HepG2 (cell line): Measurements from ENCODE around the gene TGM1. TPM values are rescaled to one million over a fixed set of nuclear protein-coding genes. Genes with fewer than 3 reads are reported as not detected.

ENCODE experiments used
- AKAP8 ChIP-seq: sonication (generic); formaldehyde crosslinking; IDR thresholded peaks from 2 replicates; pipeline ENCODE4 v1.5.1; 2020; ENCODE audit warnings: mild to moderate bottlenecking, missing genetic modification reagents
- ARNT ChIP-seq: fragments of 450-650 bp; IDR thresholded peaks from 2 replicates; pipeline ENCODE4 v1.6.1; 2017
- ASH2L ChIP-seq: fragments of 300-600, 200-600 bp; sonication (generic); IDR thresholded peaks from 2 replicates; pipeline ENCODE4 v1.7.0; 2017; ENCODE audit warnings: low read depth, mild to moderate bottlenecking, moderate library complexity, mixed read lengths, low read length; ENCODE audit not compliant: insufficient read length
- ATAD3A ChIP-seq: sonication (generic); formaldehyde crosslinking; IDR thresholded peaks from 2 replicates; pipeline ENCODE4 v1.4.0; 2020; ENCODE audit warnings: missing genetic modification reagents
- ATM ChIP-seq: fragments of 450-650 bp; IDR thresholded peaks from 2 replicates; pipeline ENCODE4 v1.7.1; 2017; ENCODE audit warnings: mild to moderate bottlenecking, borderline replicate concordance
- CCAR2 ChIP-seq: fragments of 200-400 bp; formaldehyde crosslinking; optimal IDR thresholded peaks from 2 replicates; pipeline ENCODE3; 2018; ENCODE audit warnings: low read depth, mild to moderate bottlenecking, low read length, moderate library complexity
- DNMT3B ChIP-seq: conservative IDR thresholded peaks from 2 replicates; pipeline ENCODE4 v1.6.1; 2016; ENCODE audit warnings: missing biosample characterization, control low read depth
- FOXJ3 ChIP-seq: sonication (generic); formaldehyde crosslinking; IDR thresholded peaks from 2 replicates; pipeline ENCODE4 v1.4.0; 2020; ENCODE audit warnings: missing genetic modification reagents, mild to moderate bottlenecking, borderline replicate concordance
- MIER3 ChIP-seq: IDR thresholded peaks from 2 replicates; pipeline ENCODE4 v1.6.1; 2016; ENCODE audit warnings: missing compliant biosample characterization, borderline replicate concordance
- POGZ ChIP-seq: sonication (generic); formaldehyde crosslinking; IDR thresholded peaks from 2 replicates; pipeline ENCODE4 v1.4.0; 2020; ENCODE audit warnings: mild to moderate bottlenecking, missing genetic modification reagents
- RNF2 ChIP-seq: fragments of 450-650 bp; conservative IDR thresholded peaks from 2 replicates; pipeline ENCODE4 v1.6.1; 2016; ENCODE audit warnings: low read depth
- TCF7L2 ChIP-seq: IDR thresholded peaks from 2 replicates; pipeline ENCODE4 v1.6.1; 2011; ENCODE audit warnings: mild to moderate bottlenecking, low read depth, low read length, moderate library complexity
- TMF1 ChIP-seq: sonication (generic); formaldehyde crosslinking; IDR thresholded peaks from 2 replicates; pipeline ENCODE4 v1.8.1; 2022; ENCODE audit warnings: low read depth, missing genetic modification reagents
- ZNF235 ChIP-seq: sonication (generic); formaldehyde crosslinking; IDR thresholded peaks from 2 replicates; pipeline ENCODE4 v1.8.1; 2023; ENCODE audit warnings: mild to moderate bottlenecking, missing genetic modification reagents, borderline replicate concordance
- ZNF264 ChIP-seq: sonication (generic); formaldehyde crosslinking; IDR thresholded peaks from 2 replicates; pipeline ENCODE4 v1.4.0; 2020; ENCODE audit warnings: missing genetic modification reagents
- ZNF335 ChIP-seq: sonication (generic); formaldehyde crosslinking; IDR thresholded peaks from 2 replicates; pipeline ENCODE4 v1.4.0; 2020; ENCODE audit warnings: missing genetic modification reagents
- ZNF382 ChIP-seq: sonication (generic); formaldehyde crosslinking; IDR thresholded peaks from 2 replicates; pipeline ENCODE4 v1.5.0; 2020; ENCODE audit warnings: missing genetic modification reagents, mild to moderate bottlenecking, borderline replicate concordance
- ZNF446 ChIP-seq: sonication (generic); formaldehyde crosslinking; IDR thresholded peaks from 2 replicates; pipeline ENCODE4 v1.5.0; 2020; ENCODE audit warnings: mild to moderate bottlenecking, missing genetic modification reagents
- ZNF451 ChIP-seq: sonication (generic); formaldehyde crosslinking; IDR thresholded peaks from 2 replicates; pipeline ENCODE4 v1.5.0; 2020; ENCODE audit warnings: mild to moderate bottlenecking, missing genetic modification reagents
- ZNF569 ChIP-seq: sonication (generic); formaldehyde crosslinking; IDR thresholded peaks from 2 replicates; pipeline ENCODE4 v1.5.0; 2020; ENCODE audit warnings: mild to moderate bottlenecking, missing genetic modification reagents, moderate library complexity, borderline replicate concordance
- ZNF7 ChIP-seq: IDR thresholded peaks from 2 replicates; pipeline ENCODE4 v1.6.1; 2016; ENCODE audit warnings: missing biosample characterization, missing genetic modification reagents
- ZNF709 ChIP-seq: sonication (generic); formaldehyde crosslinking; IDR thresholded peaks from 2 replicates; pipeline ENCODE4 v1.5.0; 2020; ENCODE audit warnings: mild to moderate bottlenecking, missing genetic modification reagents
- ZNF766 ChIP-seq: sonication (generic); formaldehyde crosslinking; IDR thresholded peaks from 2 replicates; pipeline ENCODE4 v1.5.0; 2020; ENCODE audit warnings: missing genetic modification reagents, borderline replicate concordance
- ZNF775 ChIP-seq: sonication (generic); formaldehyde crosslinking; IDR thresholded peaks from 2 replicates; pipeline ENCODE4 v1.4.0; 2020; ENCODE audit warnings: missing genetic modification reagents, mild to moderate bottlenecking, moderate library complexity, borderline replicate concordance
- polyA plus RNA-seq, 8 experiments: library from polyadenylated mRNA; depleted of rRNA in 3 of 8; stranded (reverse) in 7 of 8; unstranded in 1 of 8; fragments of >200 nt; fragmentation: Illumina TruSeq in 4 of 8; extraction: Trizol in 4 of 8; gene quantifications; 2 replicates each; pipeline versions ENCODE4 v1.2.1 to v1.2.3, GENCODE V29; 2011 to 2016; ENCODE audit warnings: low read depth in 4 of 8, missing spikeins in 1 of 8, mixed read lengths in 1 of 8; ENCODE audit not compliant: insufficient read depth in 1 of 8
- total RNA-seq, 5 experiments: library from RNA; depleted of rRNA; stranded (reverse); fragments of >200 nt; fragmentation: Illumina TruSeq; extraction: Trizol; gene quantifications; 2 replicates each; pipeline ENCODE4 v1.2.3, GENCODE V29; 2016; ENCODE audit warnings: low read depth in 1 of 5
- TF ChIP-seq, protein P1 (sequence below): sonication (generic); formaldehyde crosslinking; IDR thresholded peaks from 2 replicates; pipeline ENCODE4 v1.9.0; 2022; ENCODE audit warnings: missing genetic modification reagents, mild to moderate bottlenecking, borderline replicate concordance
- TF ChIP-seq, protein P2 (sequence below): sonication (generic); formaldehyde crosslinking; IDR thresholded peaks from 2 replicates; pipeline ENCODE4 v1.4.0; 2020; ENCODE audit warnings: mild to moderate bottlenecking, missing genetic modification reagents
- TF ChIP-seq, protein P3 (sequence below): sonication (generic); formaldehyde crosslinking; IDR thresholded peaks from 2 replicates; pipeline ENCODE4 v1.4.0; 2020; ENCODE audit warnings: mild to moderate bottlenecking, missing genetic modification reagents

The TGM1 gene
- total and polyA plus RNA-seq, 2 of the 13 experiments (the other 11 are each of a cell fraction or from before 2014, with no cell fraction given) = 3.2 to 10.6 TPM

DNA sequence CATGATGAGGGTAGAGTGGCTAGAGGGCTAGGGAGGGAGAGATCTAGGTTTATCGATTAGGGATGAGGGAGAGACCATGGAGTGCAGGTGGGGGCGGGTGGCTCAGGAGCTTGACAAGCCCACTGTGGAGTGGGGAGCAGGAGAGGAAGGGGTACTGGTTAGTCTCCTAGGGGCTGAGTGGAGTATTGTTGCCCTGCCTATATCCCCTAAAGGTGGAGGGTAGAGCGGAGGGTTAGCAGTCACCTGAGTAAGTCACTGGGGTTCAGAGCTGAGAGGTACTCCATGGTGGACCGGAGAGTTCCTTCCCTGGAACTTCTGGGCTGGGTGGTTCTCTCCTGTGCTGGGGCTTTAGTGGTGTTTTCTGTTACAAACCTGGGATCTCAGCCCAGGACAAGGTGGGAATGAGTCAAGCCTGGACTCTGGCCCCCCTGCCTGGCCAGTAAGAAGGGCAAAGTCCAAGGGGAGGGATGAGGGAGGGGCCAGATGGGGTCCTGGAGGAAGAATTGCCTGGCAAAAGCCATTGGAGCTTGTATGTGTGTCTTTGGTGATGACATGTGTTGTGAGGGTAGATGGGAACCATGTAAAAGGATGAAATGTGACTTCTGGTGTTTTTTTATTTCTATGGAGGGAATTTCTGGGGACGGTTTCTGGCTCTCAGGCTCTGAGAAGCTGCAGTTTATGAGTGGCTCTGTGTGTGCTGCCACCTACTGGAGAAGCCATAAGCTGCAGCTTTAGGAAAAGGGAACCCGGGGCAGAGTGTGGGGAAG, 44.8 kb upstream of the TGM1 start, which contains the start of gene CIDEB (continued):
- TF ChIP-seq ATAD3A (CRISPR knock-in tag) = no peak
- TF ChIP-seq ARNT = no peak
- peak; percentile 85; the same call in 1 of the 2 replicates for TF ChIP-seq ZNF709 (CRISPR knock-in tag)
- TF ChIP-seq ZNF766 (CRISPR knock-in tag) = 0 out of 2 replicates have a peak, but pooled peaks have one; percentile 33
- no peak for TF ChIP-seq ZNF382
- TF ChIP-seq ATM = no peak; the same call in 1 of the 2 replicates
- TF ChIP-seq, protein P1, sequence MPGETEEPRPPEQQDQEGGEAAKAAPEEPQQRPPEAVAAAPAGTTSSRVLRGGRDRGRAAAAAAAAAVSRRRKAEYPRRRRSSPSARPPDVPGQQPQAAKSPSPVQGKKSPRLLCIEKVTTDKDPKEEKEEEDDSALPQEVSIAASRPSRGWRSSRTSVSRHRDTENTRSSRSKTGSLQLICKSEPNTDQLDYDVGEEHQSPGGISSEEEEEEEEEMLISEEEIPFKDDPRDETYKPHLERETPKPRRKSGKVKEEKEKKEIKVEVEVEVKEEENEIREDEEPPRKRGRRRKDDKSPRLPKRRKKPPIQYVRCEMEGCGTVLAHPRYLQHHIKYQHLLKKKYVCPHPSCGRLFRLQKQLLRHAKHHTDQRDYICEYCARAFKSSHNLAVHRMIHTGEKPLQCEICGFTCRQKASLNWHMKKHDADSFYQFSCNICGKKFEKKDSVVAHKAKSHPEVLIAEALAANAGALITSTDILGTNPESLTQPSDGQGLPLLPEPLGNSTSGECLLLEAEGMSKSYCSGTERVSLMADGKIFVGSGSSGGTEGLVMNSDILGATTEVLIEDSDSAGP (CRISPR knock-in tag) = no peak
- TF ChIP-seq, protein P2, sequence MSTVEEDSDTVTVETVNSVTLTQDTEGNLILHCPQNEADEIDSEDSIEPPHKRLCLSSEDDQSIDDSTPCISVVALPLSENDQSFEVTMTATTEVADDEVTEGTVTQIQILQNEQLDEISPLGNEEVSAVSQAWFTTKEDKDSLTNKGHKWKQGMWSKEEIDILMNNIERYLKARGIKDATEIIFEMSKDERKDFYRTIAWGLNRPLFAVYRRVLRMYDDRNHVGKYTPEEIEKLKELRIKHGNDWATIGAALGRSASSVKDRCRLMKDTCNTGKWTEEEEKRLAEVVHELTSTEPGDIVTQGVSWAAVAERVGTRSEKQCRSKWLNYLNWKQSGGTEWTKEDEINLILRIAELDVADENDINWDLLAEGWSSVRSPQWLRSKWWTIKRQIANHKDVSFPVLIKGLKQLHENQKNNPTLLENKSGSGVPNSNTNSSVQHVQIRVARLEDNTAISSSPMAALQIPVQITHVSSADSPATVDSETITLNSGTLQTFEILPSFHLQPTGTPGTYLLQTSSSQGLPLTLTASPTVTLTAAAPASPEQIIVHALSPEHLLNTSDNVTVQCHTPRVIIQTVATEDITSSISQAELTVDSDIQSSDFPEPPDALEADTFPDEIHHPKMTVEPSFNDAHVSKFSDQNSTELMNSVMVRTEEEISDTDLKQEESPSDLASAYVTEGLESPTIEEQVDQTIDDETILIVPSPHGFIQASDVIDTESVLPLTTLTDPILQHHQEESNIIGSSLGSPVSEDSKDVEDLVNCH (CRISPR knock-in tag) = no peak; the same call in 1 of the 2 replicates
- TF ChIP-seq AKAP8 (CRISPR knock-in tag) = no peak; the same call in 1 of the 2 replicates
- TF ChIP-seq ASH2L = peak; percentile 99
- peak; percentile 75; the same call in 1 of the 2 replicates for TF ChIP-seq ZNF446
- peak; percentile 92; the same call in 1 of the 2 replicates for TF ChIP-seq ZNF235 (CRISPR knock-in tag)
- peak; percentile 90 for TF ChIP-seq ZNF335 (CRISPR knock-in tag)
- TF ChIP-seq CCAR2 = peak; percentile 98
- TF ChIP-seq ZNF569 (CRISPR knock-in tag) = peak; percentile 82; the same call in 1 of the 2 replicates
- TF ChIP-seq ZNF775 (CRISPR knock-in tag) = peak; percentile 57; the same call in 1 of the 2 replicates
- TF ChIP-seq, protein P3, sequence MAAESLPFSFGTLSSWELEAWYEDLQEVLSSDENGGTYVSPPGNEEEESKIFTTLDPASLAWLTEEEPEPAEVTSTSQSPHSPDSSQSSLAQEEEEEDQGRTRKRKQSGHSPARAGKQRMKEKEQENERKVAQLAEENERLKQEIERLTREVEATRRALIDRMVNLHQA (CRISPR knock-in tag) = no peak
- no peak for TF ChIP-seq ZNF7 (CRISPR knock-in tag)
- no peak; the same call in 1 of the 2 replicates for TF ChIP-seq RNF2
- peak; percentile 88 for TF ChIP-seq POGZ (CRISPR knock-in tag)
- peak; percentile 94 for TF ChIP-seq ZNF451 (CRISPR knock-in tag)
- no peak for TF ChIP-seq TCF7L2
- TF ChIP-seq FOXJ3 (CRISPR knock-in tag) = no peak
- TF ChIP-seq MIER3 (CRISPR knock-in tag) = peak; percentile 98
- TF ChIP-seq TMF1 (CRISPR knock-in tag) = peak; percentile 47
- peak; percentile 96; the same call in 1 of the 2 replicates for TF ChIP-seq ZNF264 (CRISPR knock-in tag)
- peak; percentile 96 for TF ChIP-seq DNMT3B (CRISPR knock-in tag)
